Measurements from ENCODE around the gene TMED8. TPM values are rescaled to one million over a fixed set of nuclear protein-coding genes. Genes with fewer than 3 reads are reported as not detected.

The TMED8 gene
- total RNA-seq, 1 experiment from 2014 or later = 11.1 TPM

- H3K27me3 ChIP-seq (ENCODE audit: control insufficient read depth, insufficient read depth, low read length) = no peaks in the 10 kb centered on the region
- no peaks in the 10 kb centered on the region for H3K36me3 ChIP-seq (replicated peaks; ENCODE audit: control insufficient read depth, insufficient read depth, low read length)
- DNase-seq = no peak
- no peak overlapping the region for H3K4me3 ChIP-seq (ENCODE audit: insufficient read depth, low read depth, low read length)
Observed at GRCh38 chr14:77378701-77379100, 1.8 kb upstream of the TMED8 start.

GRCh38 chr14:77377502-77377844 is 579 bp upstream of the TMED8 start:
- peak overlapping the region; percentile 61 for H3K4me3 ChIP-seq (ENCODE audit: insufficient read depth, low read depth, low read length)
- DNase-seq = peak; percentile 19
- no peaks in the 10 kb centered on the region for H3K36me3 ChIP-seq (replicated peaks; ENCODE audit: control insufficient read depth, insufficient read depth, low read length)
- no peaks in the 10 kb centered on the region for H3K27me3 ChIP-seq (ENCODE audit: control insufficient read depth, insufficient read depth, low read length)

GRCh38 chr14:77375973-77376770 is 722 bp downstream of the TMED8 start:
- peak; percentile 77 for DNase-seq
- Histone ChIP-seq H3K36me3 (replicated peaks; ENCODE audit: control insufficient read depth, insufficient read depth, low read length) (no peaks in the 10 kb centered on the region), H3K27me3 (ENCODE audit: control insufficient read depth, insufficient read depth, low read length) (no peaks in the 10 kb centered on the region), H3K4me3 (ENCODE audit: insufficient read depth, low read depth, low read length) (peak overlapping the region; percentile 61)

- Histone ChIP-seq H3K36me3 (replicated peaks; ENCODE audit: control insufficient read depth, insufficient read depth, low read length) (no peaks in the 10 kb centered on the region), H3K27me3 (ENCODE audit: control insufficient read depth, insufficient read depth, low read length) (no peaks in the 10 kb centered on the region), H3K4me3 (ENCODE audit: insufficient read depth, low read depth, low read length) (no peak overlapping the region)
- no peak for DNase-seq
Observed at GRCh38 chr14:77375164-77375950, 1.5 kb downstream of the TMED8 start.

- no peak for DNase-seq
- Histone ChIP-seq H3K27me3 (ENCODE audit: control insufficient read depth, insufficient read depth, low read length) (no peaks in the 10 kb centered on the region), H3K4me3 (ENCODE audit: insufficient read depth, low read depth, low read length) (no peak overlapping the region), H3K36me3 (replicated peaks; ENCODE audit: control insufficient read depth, insufficient read depth, low read length) (no peaks in the 10 kb centered on the region)
Observed at GRCh38 chr14:77372304-77372841, 4.5 kb downstream of the TMED8 start.

- H3K36me3 ChIP-seq (replicated peaks; ENCODE audit: control insufficient read depth, insufficient read depth, low read length) = no peaks in the 10 kb centered on the region
- DNase-seq = peak; percentile 21
- H3K27me3 ChIP-seq (ENCODE audit: control insufficient read depth, insufficient read depth, low read length) = no peaks in the 10 kb centered on the region
- H3K4me3 ChIP-seq (ENCODE audit: insufficient read depth, low read depth, low read length) = no peak overlapping the region
Observed at GRCh38 chr14:77369285-77369684, 7.6 kb downstream of the TMED8 start.

GRCh38 chr14:77364146-77364545 is 12.7 kb downstream of the TMED8 start:
- no peaks in the 10 kb centered on the region for H3K36me3 ChIP-seq (replicated peaks; ENCODE audit: control insufficient read depth, insufficient read depth, low read length)
- DNase-seq = no peak
- H3K4me3 ChIP-seq (ENCODE audit: insufficient read depth, low read depth, low read length) = no peak overlapping the region
- no peaks in the 10 kb centered on the region for H3K27me3 ChIP-seq (ENCODE audit: control insufficient read depth, insufficient read depth, low read length)

- no peak overlapping the region for H3K4me3 ChIP-seq (ENCODE audit: insufficient read depth, low read depth, low read length)
- H3K27me3 ChIP-seq (ENCODE audit: control insufficient read depth, insufficient read depth, low read length) = no peaks in the 10 kb centered on the region
- H3K36me3 ChIP-seq (replicated peaks; ENCODE audit: control insufficient read depth, insufficient read depth, low read length) = no peaks in the 10 kb centered on the region
- DNase-seq = no peak
Observed at GRCh38 chr14:77359626-77360025, 17.3 kb downstream of the TMED8 start.

- Histone ChIP-seq H3K4me3 (ENCODE audit: insufficient read depth, low read depth, low read length) (no peak overlapping the region), H3K27me3 (ENCODE audit: control insufficient read depth, insufficient read depth, low read length) (no peaks in the 10 kb centered on the region), H3K36me3 (replicated peaks; ENCODE audit: control insufficient read depth, insufficient read depth, low read length) (no peaks in the 10 kb centered on the region)
- no peak for DNase-seq
Observed at GRCh38 chr14:77356899-77357298, 20.0 kb downstream of the TMED8 start.

- H3K4me3 ChIP-seq (ENCODE audit: insufficient read depth, low read depth, low read length) = no peak overlapping the region
- no peaks in the 10 kb centered on the region for H3K27me3 ChIP-seq (ENCODE audit: control insufficient read depth, insufficient read depth, low read length)
- DNase-seq = no peak
- no peaks in the 10 kb centered on the region for H3K36me3 ChIP-seq (replicated peaks; ENCODE audit: control insufficient read depth, insufficient read depth, low read length)
Observed at GRCh38 chr14:77355811-77356210, 21.1 kb downstream of the TMED8 start.

GRCh38 chr14:77353469-77354141 is 23.3 kb downstream of the TMED8 start:
- H3K4me3 ChIP-seq (ENCODE audit: insufficient read depth, low read depth, low read length) = no peak overlapping the region
- no peaks in the 10 kb centered on the region for H3K36me3 ChIP-seq (replicated peaks; ENCODE audit: control insufficient read depth, insufficient read depth, low read length)
- DNase-seq = no peak

GRCh38 chr14:77347751-77348150 is 29.1 kb downstream of the TMED8 start:
- no peaks in the 10 kb centered on the region for H3K36me3 ChIP-seq (replicated peaks; ENCODE audit: control insufficient read depth, insufficient read depth, low read length)
- no peak overlapping the region for H3K4me3 ChIP-seq (ENCODE audit: insufficient read depth, low read depth, low read length)
- no peak for DNase-seq
- no peaks in the 10 kb centered on the region for H3K27me3 ChIP-seq (ENCODE audit: control insufficient read depth, insufficient read depth, low read length)

More at GRCh38 chr14:77353469-77354141, 23.3 kb downstream of the TMED8 start:
- H3K27me3 ChIP-seq (ENCODE audit: control insufficient read depth, insufficient read depth, low read length) = no peaks in the 10 kb centered on the region

GRCh38 chr14:77346495-77346894 is 30.4 kb downstream of the TMED8 start:
- Histone ChIP-seq H3K27me3 (ENCODE audit: control insufficient read depth, insufficient read depth, low read length) (no peaks in the 10 kb centered on the region), H3K4me3 (ENCODE audit: insufficient read depth, low read depth, low read length) (no peak overlapping the region)
- no peak for DNase-seq

GRCh38 chr14:77344377-77344996 is 32.4 kb downstream of the TMED8 start:
- H3K36me3 ChIP-seq (replicated peaks; ENCODE audit: control insufficient read depth, insufficient read depth, low read length) = peaks cover 2% of the 10 kb centered on the region
- no peaks in the 10 kb centered on the region for H3K27me3 ChIP-seq (ENCODE audit: control insufficient read depth, insufficient read depth, low read length)
- no peak overlapping the region for H3K4me3 ChIP-seq (ENCODE audit: insufficient read depth, low read depth, low read length)
- no peak for DNase-seq

More at GRCh38 chr14:77346495-77346894, 30.4 kb downstream of the TMED8 start:
- H3K36me3 ChIP-seq (replicated peaks; ENCODE audit: control insufficient read depth, insufficient read depth, low read length) = no peaks in the 10 kb centered on the region

Measured in H7 (cell line).